GM12891 (cell line): Measurements from ENCODE around the gene CYBA.

Experiments
- PAX5 ChIP-seq: IDR thresholded peaks from 2 replicates; pipeline ENCODE4 v1.6.1; 2011; ENCODE audit warnings: low read length, moderate library complexity, mild to moderate bottlenecking; ENCODE audit not compliant: insufficient read depth, severe bottlenecking
- POLR2A ChIP-seq: IDR thresholded peaks from 2 replicates; pipeline ENCODE4 v1.6.1; 2011; ENCODE audit warnings: low read depth, low read length, control low read depth
- POLR2AphosphoS5 ChIP-seq: IDR thresholded peaks from 2 replicates; pipeline ENCODE4 v1.6.1; 2011; ENCODE audit warnings: low read depth, low read length, control low read depth
- POU2F2 ChIP-seq: IDR thresholded peaks from 2 replicates; pipeline ENCODE4 v1.6.1; 2011; ENCODE audit warnings: low read depth, mild to moderate bottlenecking, control low read depth, low read length, moderate library complexity
- SPI1 ChIP-seq: IDR thresholded peaks from 2 replicates; pipeline ENCODE4 v1.6.1; 2011; ENCODE audit warnings: low read depth, low read length, control low read depth
- TAF1 ChIP-seq: IDR thresholded peaks from 2 replicates; pipeline ENCODE4 v1.6.1; 2011; ENCODE audit warnings: low read depth, low read length, control low read depth

DNA sequence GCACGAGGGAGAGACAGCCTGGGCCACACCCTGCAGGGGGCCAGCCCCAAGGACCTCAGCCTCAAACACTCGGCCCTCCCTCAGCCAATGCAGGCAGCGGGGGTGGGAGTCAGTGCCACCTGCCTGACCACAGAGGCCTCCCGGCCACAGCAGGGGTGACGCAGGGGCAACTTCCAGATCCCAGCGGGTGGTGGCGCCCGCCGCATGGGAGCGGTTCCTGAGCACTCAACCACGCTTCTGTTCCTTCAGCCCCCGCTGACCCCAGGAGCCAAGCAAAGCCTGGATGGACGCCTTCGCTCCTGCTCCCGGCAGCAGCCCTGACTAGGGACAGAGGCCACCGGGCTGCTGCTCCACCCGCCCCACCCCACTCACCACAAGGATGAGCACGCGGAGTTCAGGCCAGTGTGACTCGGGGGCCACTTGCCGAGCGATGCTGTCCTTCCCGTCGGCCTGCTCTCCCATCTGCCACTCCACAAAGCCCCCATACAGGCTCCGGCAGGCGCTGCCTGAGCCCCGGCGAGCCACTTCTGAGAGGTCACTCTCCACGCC, 5.0 kb upstream of the CYBA start:
- TF ChIP-seq SPI1 (no peak), POLR2A (no peak), POLR2AphosphoS5 (no peak), TAF1 (no peak), POU2F2 (no peak), PAX5 (no peak)
